K562 (cell line): ENCODE results near the gene GABARAP. TPM values are rescaled to one million over a fixed set of nuclear protein-coding genes. Genes with fewer than 3 reads are reported as not detected.
A peak's percentile ranks its signal among the peaks of the same experiment; 100 is the strongest.

Experiments
- BRD4 ChIP-seq: fragments of 200-600 bp; sonication (generic); IDR thresholded peaks from 2 replicates; pipeline ENCODE4 v1.6.1; 2017; ENCODE audit warnings: inconsistent platforms
- EP300 ChIP-seq: IDR thresholded peaks from 2 replicates; pipeline ENCODE4 v1.6.1; 2012; ENCODE audit warnings: low read length, improper control_type of control experiment
- EP400 ChIP-seq: fragments of 450-650 bp; IDR thresholded peaks from 2 replicates; pipeline ENCODE4 v1.6.1; 2017; ENCODE audit warnings: antibody characterized with exemption, mild to moderate bottlenecking, moderate library complexity
- GABPA ChIP-seq: fragments of 200-800 bp; sonication (Bioruptor generic); conservative IDR thresholded peaks from 2 replicates; pipeline ENCODE4 v1.6.1; 2016; ENCODE audit warnings: low read depth, missing genetic modification characterization, missing compliant biosample characterization
- HDGF ChIP-seq: fragments of 450-650 bp; IDR thresholded peaks from 2 replicates; pipeline ENCODE4 v1.6.1; 2016
- MTA3 ChIP-seq: fragments of 450-650 bp; formaldehyde crosslinking; IDR thresholded peaks from 2 replicates; pipeline ENCODE4 v1.6.1; 2017; ENCODE audit warnings: mild to moderate bottlenecking, borderline replicate concordance
- NFE2 ChIP-seq: IDR thresholded peaks from 2 replicates; pipeline ENCODE4 v1.6.1; 2014; ENCODE audit warnings: antibody characterized with exemption, low read depth
- NONO ChIP-seq, 2 experiments: fragments of 200-400 bp in 1 of 2; fragments of 450-650 bp in 1 of 2; formaldehyde crosslinking in 1 of 2; IDR thresholded peaks; 2 replicates each; pipeline ENCODE4 v1.6.1; 2017; ENCODE audit warnings: low read depth in 2 of 2, mild to moderate bottlenecking in 2 of 2, moderate library complexity in 2 of 2, low read length in 1 of 2
- POLR2A ChIP-seq: fragments of 450-650 bp; conservative IDR thresholded peaks from 2 replicates; pipeline ENCODE4 v1.6.1; 2016
- PURB ChIP-seq: sonication (generic); formaldehyde crosslinking; IDR thresholded peaks from 2 replicates; pipeline ENCODE4 v1.9.0; 2021; ENCODE audit warnings: low read depth, mild to moderate bottlenecking, missing genetic modification reagents
- XRCC3 ChIP-seq: fragments of 450-650 bp; IDR thresholded peaks from 2 replicates; pipeline ENCODE4 v1.6.1; 2017; ENCODE audit warnings: mild to moderate bottlenecking, moderate library complexity
- ZNF384 ChIP-seq: IDR thresholded peaks from 2 replicates; pipeline ENCODE4 v1.6.1; 2012; ENCODE audit warnings: low read depth, low read length, improper control_type of control experiment
- polyA plus RNA-seq, 8 experiments: library from polyadenylated mRNA; depleted of rRNA in 4 of 8; stranded (reverse) in 5 of 8; unstranded in 3 of 8; fragments of >200 nt; fragmentation: Nextera tagmentation in 2 of 8; fragmentation: Illumina TruSeq in 1 of 8; extraction: Ambion mirVana in 2 of 8; extraction: Trizol in 1 of 8; gene quantifications; 2 replicates each; pipeline versions ENCODE4 v1.2.1 to v1.2.3, GENCODE V29; 2011 to 2014; ENCODE audit warnings: inconsistent platforms in 1 of 8, missing spikeins in 1 of 8
- total RNA-seq, 7 experiments: library from RNA; depleted of rRNA in 6 of 7; stranded (reverse); fragments of >200 nt in 6 of 7; fragmentation: Illumina TruSeq in 2 of 7; extraction: Trizol in 2 of 7; gene quantifications; 2 replicates each; pipeline versions ENCODE4 v1.2.1 to v1.2.3, GENCODE V29; 2011 to 2021; ENCODE audit warnings: low replicate concordance in 1 of 7
- TF ChIP-seq, protein P1 (sequence below): sonication (generic); formaldehyde crosslinking; IDR thresholded peaks from 2 replicates; pipeline ENCODE4 v1.8.0; 2022; ENCODE audit warnings: missing genetic modification reagents, mild to moderate bottlenecking, borderline replicate concordance
- TF ChIP-seq, protein P2 (sequence below): sonication (generic); formaldehyde crosslinking; IDR thresholded peaks from 2 replicates; pipeline ENCODE4 v1.8.0; 2022; ENCODE audit warnings: missing genetic modification reagents, mild to moderate bottlenecking, borderline replicate concordance
- TF ChIP-seq, protein P3 (sequence below): sonication (generic); formaldehyde crosslinking; IDR thresholded peaks from 2 replicates; pipeline ENCODE4 v1.8.1; 2023; ENCODE audit warnings: mild to moderate bottlenecking, missing genetic modification reagents
- TF ChIP-seq, protein P4 (sequence below): fragments of 450-650 bp; IDR thresholded peaks from 2 replicates; pipeline ENCODE4 v1.7.0; 2016; ENCODE audit warnings: borderline replicate concordance
- TF ChIP-seq, protein P5 (sequence below): fragments of 450-650 bp; formaldehyde crosslinking; conservative IDR thresholded peaks from 2 replicates; pipeline ENCODE4 v1.4.0; 2022; ENCODE audit warnings: mild to moderate bottlenecking, missing genetic modification characterization
- TF ChIP-seq, protein P6 (sequence below): fragments of 450-650 bp; IDR thresholded peaks from 2 replicates; pipeline ENCODE4 v1.6.1; 2018; ENCODE audit warnings: mild to moderate bottlenecking, low read depth; ENCODE audit not compliant: partially characterized antibody

The GABARAP gene
- total and polyA plus RNA-seq, 9 of the 15 experiments (the other 6 are each of a cell fraction or from before 2014, with no cell fraction given), result 47.5 to 373 (median 152) TPM

DNA sequence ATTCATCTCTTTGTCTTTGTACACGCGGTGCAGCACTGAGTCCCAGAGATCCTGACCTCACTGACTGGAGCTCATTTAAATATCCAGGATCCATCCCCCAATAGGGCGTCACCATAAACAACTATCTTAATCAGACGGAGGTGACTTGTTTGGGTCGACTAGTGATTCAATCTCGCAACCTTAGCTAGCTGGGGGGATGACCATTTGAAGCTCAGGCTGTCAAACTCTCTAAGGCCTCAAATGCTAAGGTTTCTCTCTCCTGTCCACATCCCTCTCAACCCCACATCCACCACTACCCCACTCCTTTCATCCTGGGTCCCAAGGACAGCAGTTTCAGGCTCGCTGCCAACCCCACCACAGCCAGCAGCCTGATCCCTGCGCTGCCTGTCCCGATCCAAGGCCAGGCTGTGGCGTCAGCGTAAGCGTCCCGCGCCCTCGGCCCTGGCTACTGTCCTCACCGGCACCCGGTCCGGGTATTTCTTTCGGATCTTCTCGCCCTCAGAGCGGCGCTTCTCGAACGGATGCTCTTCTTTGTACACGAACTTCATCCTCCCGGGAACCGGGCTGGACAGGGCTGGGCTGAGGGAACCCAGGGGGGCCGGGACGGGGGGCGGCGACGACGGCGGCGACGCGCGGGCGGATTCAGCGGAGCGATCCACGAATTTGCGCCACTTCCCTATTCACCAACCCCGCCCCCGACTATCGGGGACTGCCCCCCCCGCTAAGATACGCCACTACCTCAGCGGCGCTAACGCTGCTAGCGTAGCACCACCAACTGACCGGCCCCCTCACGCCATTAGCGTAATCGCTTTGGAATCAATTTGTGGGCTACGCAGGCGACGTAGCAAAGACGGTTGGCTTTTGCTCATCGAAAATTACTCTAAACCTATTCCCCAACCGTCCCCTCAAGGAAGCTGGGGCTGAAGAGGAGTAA is at the start of gene GABARAP (continued):
- TF ChIP-seq, protein P1, sequence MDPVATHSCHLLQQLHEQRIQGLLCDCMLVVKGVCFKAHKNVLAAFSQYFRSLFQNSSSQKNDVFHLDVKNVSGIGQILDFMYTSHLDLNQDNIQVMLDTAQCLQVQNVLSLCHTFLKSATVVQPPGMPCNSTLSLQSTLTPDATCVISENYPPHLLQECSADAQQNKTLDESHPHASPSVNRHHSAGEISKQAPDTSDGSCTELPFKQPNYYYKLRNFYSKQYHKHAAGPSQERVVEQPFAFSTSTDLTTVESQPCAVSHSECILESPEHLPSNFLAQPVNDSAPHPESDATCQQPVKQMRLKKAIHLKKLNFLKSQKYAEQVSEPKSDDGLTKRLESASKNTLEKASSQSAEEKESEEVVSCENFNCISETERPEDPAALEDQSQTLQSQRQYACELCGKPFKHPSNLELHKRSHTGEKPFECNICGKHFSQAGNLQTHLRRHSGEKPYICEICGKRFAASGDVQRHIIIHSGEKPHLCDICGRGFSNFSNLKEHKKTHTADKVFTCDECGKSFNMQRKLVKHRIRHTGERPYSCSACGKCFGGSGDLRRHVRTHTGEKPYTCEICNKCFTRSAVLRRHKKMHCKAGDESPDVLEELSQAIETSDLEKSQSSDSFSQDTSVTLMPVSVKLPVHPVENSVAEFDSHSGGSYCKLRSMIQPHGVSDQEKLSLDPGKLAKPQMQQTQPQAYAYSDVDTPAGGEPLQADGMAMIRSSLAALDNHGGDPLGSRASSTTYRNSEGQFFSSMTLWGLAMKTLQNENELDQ (CRISPR knock-in tag), result no peak
- TF ChIP-seq XRCC3 (no peak), ZNF384 (no peak), HDGF (no peak), MTA3 (peak; percentile 74; the same call in 1 of the 2 replicates), PURB (no peak), EP400 (no peak), NFE2 (no peak), BRD4 (no peak), EP300 (no peak), NONO (IDR thresholded peaks at IDR 0.05; ENCODE audit: low read depth in 2 of 2, low read length in 1 of 2) (no peak), POLR2A (0 out of 2 replicates have a peak, but pooled peaks have one; percentile 10), GABPA (tag) (no peak; the same call in 1 of the 2 replicates)
- TF ChIP-seq, protein P2, sequence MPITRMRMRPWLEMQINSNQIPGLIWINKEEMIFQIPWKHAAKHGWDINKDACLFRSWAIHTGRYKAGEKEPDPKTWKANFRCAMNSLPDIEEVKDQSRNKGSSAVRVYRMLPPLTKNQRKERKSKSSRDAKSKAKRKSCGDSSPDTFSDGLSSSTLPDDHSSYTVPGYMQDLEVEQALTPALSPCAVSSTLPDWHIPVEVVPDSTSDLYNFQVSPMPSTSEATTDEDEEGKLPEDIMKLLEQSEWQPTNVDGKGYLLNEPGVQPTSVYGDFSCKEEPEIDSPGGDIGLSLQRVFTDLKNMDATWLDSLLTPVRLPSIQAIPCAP (CRISPR knock-in tag), result no peak
- TF ChIP-seq, protein P3, sequence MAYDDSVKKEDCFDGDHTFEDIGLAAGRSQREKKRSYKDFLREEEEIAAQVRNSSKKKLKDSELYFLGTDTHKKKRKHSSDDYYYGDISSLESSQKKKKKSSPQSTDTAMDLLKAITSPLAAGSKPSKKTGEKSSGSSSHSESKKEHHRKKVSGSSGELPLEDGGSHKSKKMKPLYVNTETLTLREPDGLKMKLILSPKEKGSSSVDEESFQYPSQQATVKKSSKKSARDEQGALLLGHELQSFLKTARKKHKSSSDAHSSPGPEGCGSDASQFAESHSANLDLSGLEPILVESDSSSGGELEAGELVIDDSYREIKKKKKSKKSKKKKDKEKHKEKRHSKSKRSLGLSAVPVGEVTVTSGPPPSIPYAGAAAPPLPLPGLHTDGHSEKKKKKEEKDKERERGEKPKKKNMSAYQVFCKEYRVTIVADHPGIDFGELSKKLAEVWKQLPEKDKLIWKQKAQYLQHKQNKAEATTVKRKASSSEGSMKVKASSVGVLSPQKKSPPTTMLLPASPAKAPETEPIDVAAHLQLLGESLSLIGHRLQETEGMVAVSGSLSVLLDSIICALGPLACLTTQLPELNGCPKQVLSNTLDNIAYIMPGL, result no peak
- TF ChIP-seq, protein P4, sequence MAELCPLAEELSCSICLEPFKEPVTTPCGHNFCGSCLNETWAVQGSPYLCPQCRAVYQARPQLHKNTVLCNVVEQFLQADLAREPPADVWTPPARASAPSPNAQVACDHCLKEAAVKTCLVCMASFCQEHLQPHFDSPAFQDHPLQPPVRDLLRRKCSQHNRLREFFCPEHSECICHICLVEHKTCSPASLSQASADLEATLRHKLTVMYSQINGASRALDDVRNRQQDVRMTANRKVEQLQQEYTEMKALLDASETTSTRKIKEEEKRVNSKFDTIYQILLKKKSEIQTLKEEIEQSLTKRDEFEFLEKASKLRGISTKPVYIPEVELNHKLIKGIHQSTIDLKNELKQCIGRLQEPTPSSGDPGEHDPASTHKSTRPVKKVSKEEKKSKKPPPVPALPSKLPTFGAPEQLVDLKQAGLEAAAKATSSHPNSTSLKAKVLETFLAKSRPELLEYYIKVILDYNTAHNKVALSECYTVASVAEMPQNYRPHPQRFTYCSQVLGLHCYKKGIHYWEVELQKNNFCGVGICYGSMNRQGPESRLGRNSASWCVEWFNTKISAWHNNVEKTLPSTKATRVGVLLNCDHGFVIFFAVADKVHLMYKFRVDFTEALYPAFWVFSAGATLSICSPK, result no peak
- TF ChIP-seq, protein P5, sequence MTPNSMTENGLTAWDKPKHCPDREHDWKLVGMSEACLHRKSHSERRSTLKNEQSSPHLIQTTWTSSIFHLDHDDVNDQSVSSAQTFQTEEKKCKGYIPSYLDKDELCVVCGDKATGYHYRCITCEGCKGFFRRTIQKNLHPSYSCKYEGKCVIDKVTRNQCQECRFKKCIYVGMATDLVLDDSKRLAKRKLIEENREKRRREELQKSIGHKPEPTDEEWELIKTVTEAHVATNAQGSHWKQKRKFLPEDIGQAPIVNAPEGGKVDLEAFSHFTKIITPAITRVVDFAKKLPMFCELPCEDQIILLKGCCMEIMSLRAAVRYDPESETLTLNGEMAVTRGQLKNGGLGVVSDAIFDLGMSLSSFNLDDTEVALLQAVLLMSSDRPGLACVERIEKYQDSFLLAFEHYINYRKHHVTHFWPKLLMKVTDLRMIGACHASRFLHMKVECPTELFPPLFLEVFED (CRISPR knock-in tag), result no peak
- TF ChIP-seq, protein P6, sequence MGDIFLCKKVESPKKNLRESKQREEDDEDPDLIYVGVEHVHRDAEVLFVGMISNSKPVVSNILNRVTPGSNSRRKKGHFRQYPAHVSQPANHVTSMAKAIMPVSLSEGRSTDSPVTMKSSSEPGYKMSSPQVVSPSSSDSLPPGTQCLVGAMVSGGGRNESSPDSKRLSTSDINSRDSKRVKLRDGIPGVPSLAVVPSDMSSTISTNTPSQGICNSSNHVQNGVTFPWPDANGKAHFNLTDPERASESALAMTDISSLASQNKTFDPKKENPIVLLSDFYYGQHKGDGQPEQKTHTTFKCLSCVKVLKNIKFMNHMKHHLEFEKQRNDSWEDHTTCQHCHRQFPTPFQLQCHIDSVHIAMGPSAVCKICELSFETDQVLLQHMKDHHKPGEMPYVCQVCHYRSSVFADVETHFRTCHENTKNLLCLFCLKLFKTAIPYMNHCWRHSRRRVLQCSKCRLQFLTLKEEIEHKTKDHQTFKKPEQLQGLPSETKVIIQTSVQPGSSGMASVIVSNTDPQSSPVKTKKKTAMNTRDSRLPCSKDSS, result no peak
